Gastroesophageal sphincter (tissue), 3 donors: Measurements from ENCODE around the gene VPS8.

Experiments used
- CTCF ChIP-seq, 4 experiments: fragments of 200-600 bp in 2 of 4; fragments of 450-650 bp in 2 of 4; sonication (generic) in 1 of 4; IDR thresholded peaks; one replicate each; pipeline ENCODE4 v1.5.1; 2017 to 2019; ENCODE audit warnings: antibody characterized with exemption in 4 of 4, mild to moderate bottlenecking in 2 of 4, moderate library complexity in 2 of 4
- POLR2AphosphoS5 ChIP-seq: sonication (generic); formaldehyde crosslinking; IDR thresholded peaks from one replicate; pipeline ENCODE4 v1.6.1; 2017; ENCODE audit warnings: antibody characterized with exemption

GRCh38 chr3:185056908-185057307, 244.9 kb downstream of the VPS8 start:
- TF ChIP-seq POLR2AphosphoS5: no peak
- no peak for TF ChIP-seq CTCF (IDR thresholded peaks at IDR 0.05)
